HepG2 (cell line): ENCODE measurements around the gene BCL11B. TPM values are rescaled to one million over a fixed set of nuclear protein-coding genes. Genes with fewer than 3 reads are reported as not detected.
A peak's percentile ranks its signal among the peaks of the same experiment; 100 is the strongest.

Source experiments
- ATAC-seq: fragments of 200-7000 bp; cut with Tn5 transposase; 3 replicates; pipeline ENCODE4 v1.9.1; 2020; ENCODE audit warnings: mild to moderate bottlenecking, moderate library complexity
- BruUV-seq: library from RNA; stranded (reverse); fragments of 400-500 nt; replicated peaks from 2 replicates; lab custom pipeline; 2021; lab: Mats Ljungman, UMichigan
- CTCF ChIA-PET: fragments of 300-600 bp; formaldehyde crosslinking; extraction: SDS; loops from one replicate; lab custom pipeline; 2021; ENCODE audit warnings: low total read pairs, inconsistent platforms, low intra/inter-chr PET ratio; lab: Yijun Ruan, JAX
- POLR2A ChIA-PET: fragments of 350-600 bp; sonication (Branson Sonifier 250); formaldehyde crosslinking; loops from one replicate; lab custom pipeline; 2020; ENCODE audit warnings: antibody characterized with exemption, inconsistent platforms; lab: Yijun Ruan, JAX
- DNase-seq: peaks from one replicate; pipeline ENCODE4 v3.0.0-alpha.2; 2015; ENCODE audit warnings: low spot score
- FAIRE-seq: peaks from 3 replicates; lab custom pipeline; 2011; peaks lifted over from hg19 to GRCh38; lab: Jason Lieb, UNC
- H2AFZ ChIP-seq: one replicate; pipeline ENCODE4 v1.6.1; 2011; ENCODE audit warnings: low read length, inconsistent platforms
- H3K27ac ChIP-seq: fragments of 300-600 bp; 3 replicates; pipeline ENCODE4 v1.8.0; 2011; ENCODE audit warnings: mixed run types, mild to moderate bottlenecking, mixed read lengths, low read length, inconsistent platforms; ENCODE audit not compliant: insufficient read depth; ENCODE audit errors: extremely low read length
- H3K27me3 ChIP-seq, 2 experiments: fragments of 200-600 bp in 1 of 2; 2 replicates in 1 of 2; 3 replicates in 1 of 2; pipeline versions ENCODE4 v1.6.0 to v1.8.0; 2011; ENCODE audit warnings: low read length in 2 of 2, mild to moderate bottlenecking in 2 of 2, moderate library complexity in 2 of 2, inconsistent platforms in 1 of 2; ENCODE audit not compliant: insufficient read depth in 2 of 2, control insufficient read depth in 1 of 2
- H3K36me3 ChIP-seq, 2 experiments: fragments of 200-600 bp in 1 of 2; replicated peaks in 1 of 2; 2 replicates in 1 of 2; 3 replicates in 1 of 2; pipeline versions ENCODE4 v1.5.1 to v1.8.0; 2011; ENCODE audit warnings: low read length in 2 of 2, inconsistent platforms in 1 of 2; ENCODE audit not compliant: insufficient read depth in 2 of 2, control insufficient read depth in 1 of 2
- H3K4me1 ChIP-seq: 2 replicates; pipeline ENCODE4 v1.5.1; 2012; ENCODE audit warnings: low read length, inconsistent platforms; ENCODE audit not compliant: insufficient read depth
- H3K4me2 ChIP-seq: 2 replicates; pipeline ENCODE4 v1.6.0; 2011; ENCODE audit warnings: low read depth, low read length, inconsistent platforms
- H3K4me3 ChIP-seq, 3 experiments: fragments of 200-600 bp in 1 of 3; sonication (generic), shearing (Covaris generic) in 1 of 3; replicated peaks in 1 of 3; 2 replicates each; pipeline ENCODE4 v1.5.1; 2011 to 2016; ENCODE audit warnings: low read length in 3 of 3, inconsistent platforms in 2 of 3, low read depth in 2 of 3, mild to moderate bottlenecking in 2 of 3, control low read depth in 1 of 3, mixed read lengths in 1 of 3; ENCODE audit not compliant: insufficient read depth in 1 of 3
- H3K79me2 ChIP-seq: one replicate; pipeline ENCODE4 v1.6.1; 2011; ENCODE audit warnings: low read length, inconsistent platforms; ENCODE audit not compliant: insufficient read depth
- H3K9ac ChIP-seq: 2 replicates; pipeline ENCODE4 v1.6.0; 2011; ENCODE audit warnings: mild to moderate bottlenecking, low read depth, low read length, inconsistent platforms; ENCODE audit not compliant: insufficient read depth
- H3K9me3 ChIP-seq: 2 replicates; pipeline ENCODE4 v1.5.1; 2012; ENCODE audit warnings: mild to moderate bottlenecking, low read length
- H4K20me1 ChIP-seq: 2 replicates; pipeline ENCODE4 v1.6.0; 2011; ENCODE audit warnings: inconsistent platforms, mild to moderate bottlenecking, low read length, moderate library complexity; ENCODE audit not compliant: insufficient read depth
- CEBPG ChIP-seq: IDR thresholded peaks from 2 replicates; pipeline ENCODE4 v1.6.1; 2016
- CENPX ChIP-seq: sonication (generic); formaldehyde crosslinking; IDR thresholded peaks from 2 replicates; pipeline ENCODE4 v1.9.0; 2021; ENCODE audit warnings: mild to moderate bottlenecking, missing genetic modification reagents, moderate library complexity
- DPF2 ChIP-seq: sonication (generic); formaldehyde crosslinking; IDR thresholded peaks from 2 replicates; pipeline ENCODE4 v1.4.0; 2020; ENCODE audit warnings: mild to moderate bottlenecking, low read depth, missing genetic modification reagents, borderline replicate concordance
- IRF1 ChIP-seq: sonication (generic); formaldehyde crosslinking; IDR thresholded peaks from 2 replicates; pipeline ENCODE4 v1.4.0; 2020; ENCODE audit warnings: low read depth, mild to moderate bottlenecking, missing genetic modification reagents
- LRRFIP1 ChIP-seq: sonication (generic); formaldehyde crosslinking; conservative IDR thresholded peaks from 2 replicates; pipeline ENCODE4 v1.4.0; 2020; ENCODE audit warnings: missing genetic modification reagents
- MLXIP ChIP-seq: sonication (generic); formaldehyde crosslinking; IDR thresholded peaks from 2 replicates; pipeline ENCODE4 v1.9.0; 2021; ENCODE audit warnings: missing genetic modification reagents, borderline replicate concordance
- MYNN ChIP-seq: sonication (generic); formaldehyde crosslinking; IDR thresholded peaks from 2 replicates; pipeline ENCODE4 v1.4.0; 2020; ENCODE audit warnings: mild to moderate bottlenecking, low read depth, missing genetic modification reagents
- NR1H2 ChIP-seq: sonication (generic); formaldehyde crosslinking; IDR thresholded peaks from 2 replicates; pipeline ENCODE4 v1.8.1; 2022; ENCODE audit warnings: low read depth, missing genetic modification reagents, borderline replicate concordance
- PCBP2 ChIP-seq: fragments of 200-400 bp; formaldehyde crosslinking; optimal IDR thresholded peaks from 2 replicates; pipeline ENCODE3; 2018; ENCODE audit warnings: low read length, low read depth; ENCODE audit not compliant: poor library complexity, severe bottlenecking
- POLR2AphosphoS5 ChIP-seq: IDR thresholded peaks from 2 replicates; pipeline ENCODE4 v1.6.1; 2012; ENCODE audit warnings: low read depth, low read length
- SAP130 ChIP-seq: IDR thresholded peaks from 2 replicates; pipeline ENCODE4 v1.6.1; 2016; ENCODE audit warnings: low read depth
- ZNF512B ChIP-seq: sonication (generic); formaldehyde crosslinking; IDR thresholded peaks from 2 replicates; pipeline ENCODE4 v1.5.1; 2020; ENCODE audit warnings: missing genetic modification reagents, mild to moderate bottlenecking, borderline replicate concordance
- ZNF605 ChIP-seq: sonication (generic); formaldehyde crosslinking; IDR thresholded peaks from 2 replicates; pipeline ENCODE4 v1.8.0; 2022; ENCODE audit warnings: mild to moderate bottlenecking, missing genetic modification reagents
- ZNF766 ChIP-seq: sonication (generic); formaldehyde crosslinking; IDR thresholded peaks from 2 replicates; pipeline ENCODE4 v1.5.0; 2020; ENCODE audit warnings: missing genetic modification reagents, borderline replicate concordance
- WGBS: methylation state at CpG from one replicate; pipeline ENCODE4 v1.1.6; 2017; ENCODE audit warnings: low lambda C conversion rate; 5-methylcytosine and 5-hydroxymethylcytosine counted together
- in situ Hi-C: cut with HindIII; loops from 2 replicates; pipeline ENCODE4 v1.10.0; 2017; ENCODE audit warnings: low pct_unique_long_range_greater_than_20kb; ENCODE audit not compliant: extremely low pct_ligation_motif_present
- intact Hi-C: fragments of 100-400 bp; cut with micrococcal nuclease; formaldehyde crosslinking; loops from one replicate; pipeline ENCODE4 v1.10.0; 2022; ENCODE audit not compliant: unreplicated experiment
- polyA plus RNA-seq, 8 experiments: library from polyadenylated mRNA; depleted of rRNA in 3 of 8; stranded (reverse) in 7 of 8; unstranded in 1 of 8; fragments of >200 nt; fragmentation: Illumina TruSeq in 4 of 8; extraction: Trizol in 4 of 8; gene quantifications; 2 replicates each; pipeline versions ENCODE4 v1.2.1 to v1.2.3, GENCODE V29; 2011 to 2016; ENCODE audit warnings: low read depth in 4 of 8, missing spikeins in 1 of 8, mixed read lengths in 1 of 8; ENCODE audit not compliant: insufficient read depth in 1 of 8
- total RNA-seq, 5 experiments: library from RNA; depleted of rRNA; stranded (reverse); fragments of >200 nt; fragmentation: Illumina TruSeq; extraction: Trizol; gene quantifications; 2 replicates each; pipeline ENCODE4 v1.2.3, GENCODE V29; 2016; ENCODE audit warnings: low read depth in 1 of 5

BCL11B gene
- total and polyA plus RNA-seq, 2 of the 13 experiments (the other 11 are each of a cell fraction or from before 2014, with no cell fraction given), result not detected

- TF ChIP-seq LRRFIP1 (CRISPR knock-in tag) (no peak), CENPX (CRISPR knock-in tag) (no peak)
Observed at GRCh38 chr14:99189201-99189801, 82.7 kb downstream of the BCL11B start (continued).

- Histone ChIP-seq H3K27me3 (peaks cover 6 to 70% of the 10 kb centered on the region in 2 experiments), H3K36me3 (no peaks in the 10 kb centered on the region), H3K27ac (no peak overlapping the region), H3K79me2 (no peaks in the 10 kb centered on the region), H3K4me2 (no peak overlapping the region), H3K4me3 (no peak overlapping the region), H2AFZ (no peak overlapping the region), H3K9me3 (no peaks in the 10 kb centered on the region), H4K20me1 (no peaks in the 10 kb centered on the region), H3K4me1 (0 out of 2 replicates have a peak, but pooled peaks cover 10% of the 10 kb centered on the region), H3K9ac (no peak overlapping the region)
- in situ Hi-C loops, result no loop called here
- ATAC-seq (peak; percentile 52), FAIRE-seq (no peak), DNase-seq (no peak)
- intact Hi-C loops, result no loop called here
- POLR2A ChIA-PET, result no interaction called here
- no TSS peak for BruUV-seq
- 48% methylated on average over 8 of the region's 19 CpGs for WGBS
- CTCF ChIA-PET, result no interaction called here
- TF ChIP-seq POLR2AphosphoS5 (no peak), PCBP2 (no peak), ZNF766 (no peak), SAP130 (CRISPR knock-in tag) (no peak), MLXIP (no peak), DPF2 (CRISPR knock-in tag) (no peak), CEBPG (CRISPR knock-in tag) (no peak), ZNF512B (no peak), NR1H2 (CRISPR knock-in tag) (no peak), IRF1 (CRISPR knock-in tag) (no peak), ZNF605 (no peak), MYNN (CRISPR knock-in tag) (no peak)
Observed at GRCh38 chr14:99188731-99189191, 83.2 kb downstream of the BCL11B start.
